ENCODE results near the gene IQCE. TPM values are rescaled to one million over a fixed set of nuclear protein-coding genes. Genes with fewer than 3 reads are reported as not detected.

IQCE gene
- total and polyA plus RNA-seq, 4 experiments from 2014 or later = 0.81 to 9.4 (median 5.9) TPM

- Histone ChIP-seq H3K36me3 (ENCODE audit: insufficient read depth, low read length) (no peaks in the 10 kb centered on the region), H3K4me1 (ENCODE audit: insufficient read depth, low read length) (no peaks in the 10 kb centered on the region), H3K4me3 (ENCODE audit: low read length in 2 of 2) (no peak overlapping the region), H3K27ac (ENCODE audit: low read depth, low read length) (no peak overlapping the region), H3K9me3 (ENCODE audit: control insufficient read depth in 1 of 2, low read length in 2 of 2) (no peaks in the 10 kb centered on the region), H3K27me3 (ENCODE audit: insufficient read depth, low read length) (no peaks in the 10 kb centered on the region)
- Mint-ChIP-seq H3K27me3 (no peaks in the 10 kb centered on the region), H3K36me3 (peaks cover 10 to 11% of the 10 kb centered on the region in 2 donors), H3K9me3 (peaks cover 0 to 2% (median 0%) of the 10 kb centered on the region in 8 donors), H3K4me1 (no peaks in the 10 kb centered on the region), H3K27ac (no peak overlapping the region), H3K4me3 (no peak overlapping the region)
- ChIA-PET CTCF (ENCODE audit: partially characterized antibody) (interaction anchor here (0.9 kb wide), 1 partner anchor 150 kb away, joined by 3 read pairs; no protein-coding TSS in a partner anchor), POLR2A (ENCODE audit: partially characterized antibody) (no interaction called here)
- intact Hi-C loops (cut with micrococcal nuclease) = no loop called here
- DNase-seq = no peak
Measured at GRCh38 chr7:2601907-2602306, 43.1 kb downstream of the IQCE start.

DNA sequence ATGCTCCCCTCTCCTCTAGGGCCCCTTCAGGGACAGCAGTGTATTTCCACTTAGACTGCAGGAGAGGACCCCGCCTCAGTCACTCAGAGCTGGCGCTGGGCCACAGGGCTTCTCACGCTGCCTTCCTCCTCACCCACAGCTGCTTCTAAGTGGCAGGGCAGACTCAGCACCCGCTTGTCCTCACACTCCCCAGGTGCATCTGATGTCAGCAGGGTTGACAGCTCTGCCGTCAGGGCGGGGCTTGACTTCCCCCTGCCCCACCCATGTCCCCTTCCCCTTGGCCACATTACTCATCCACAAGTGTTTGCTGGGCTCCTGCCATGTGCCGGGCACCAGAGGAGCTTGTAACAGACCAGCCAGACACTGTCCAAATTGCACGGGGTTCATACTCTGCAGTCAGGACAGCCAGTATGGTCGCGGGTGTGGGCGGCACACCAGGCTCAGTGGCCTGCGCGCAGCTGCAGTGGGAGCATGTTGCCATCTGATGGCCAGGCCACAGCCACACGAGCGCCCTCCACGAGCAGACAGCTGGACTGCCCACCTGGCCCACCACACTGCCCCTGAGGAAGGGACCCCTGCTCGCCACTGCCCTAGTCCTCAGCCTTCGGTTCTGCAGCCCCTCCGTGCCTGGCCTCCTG lies 43.7 kb downstream of the IQCE start:
- no peaks in the 10 kb centered on the region for H3K9me3 ChIP-seq (ENCODE audit: control insufficient read depth in 1 of 2, low read length in 2 of 2)
- peaks cover 8 to 10% of the 10 kb centered on the region in 2 donors for H3K36me3 Mint-ChIP-seq
- no peak overlapping the region for H3K27ac Mint-ChIP-seq
- peaks cover 0 to 1% (median 0%) of the 10 kb centered on the region in 4 donors for H3K4me1 Mint-ChIP-seq
- DNase-seq = no peak
- H3K27me3 ChIP-seq (ENCODE audit: insufficient read depth, low read length) = no peaks in the 10 kb centered on the region
- peaks cover 0 to 2% (median 0%) of the 10 kb centered on the region in 8 donors for H3K9me3 Mint-ChIP-seq
- H3K27ac ChIP-seq (ENCODE audit: low read depth, low read length) = no peak overlapping the region
- no peaks in the 10 kb centered on the region for H3K27me3 Mint-ChIP-seq
- H3K36me3 ChIP-seq (ENCODE audit: insufficient read depth, low read length) = no peaks in the 10 kb centered on the region
- H3K4me3 ChIP-seq (ENCODE audit: low read length in 2 of 2) = no peak overlapping the region
- ChIA-PET CTCF (ENCODE audit: partially characterized antibody) (interaction anchor here (0.9 kb wide), 1 partner anchor 151 kb away, joined by 3 read pairs; no protein-coding TSS in a partner anchor), POLR2A (ENCODE audit: partially characterized antibody) (no interaction called here)
- H3K4me3 Mint-ChIP-seq = no peak overlapping the region
- no peaks in the 10 kb centered on the region for H3K4me1 ChIP-seq (ENCODE audit: insufficient read depth, low read length)
- intact Hi-C loops (cut with micrococcal nuclease) = no loop called here

- H3K4me3 Mint-ChIP-seq = no peak overlapping the region
- POLR2A ChIA-PET (ENCODE audit: partially characterized antibody) = no interaction called here
- H3K36me3 ChIP-seq (ENCODE audit: insufficient read depth, low read length) = no peaks in the 10 kb centered on the region
- H3K27ac ChIP-seq (ENCODE audit: low read depth, low read length) = no peak overlapping the region
- H3K36me3 Mint-ChIP-seq = peaks cover 8 to 10% of the 10 kb centered on the region in 2 donors
- H3K27me3 Mint-ChIP-seq = no peaks in the 10 kb centered on the region
- H3K4me1 ChIP-seq (ENCODE audit: insufficient read depth, low read length) = no peaks in the 10 kb centered on the region
- intact Hi-C loops (cut with micrococcal nuclease) = no loop called here
- H3K9me3 Mint-ChIP-seq = peaks cover 0 to 2% (median 0%) of the 10 kb centered on the region in 8 donors
- H3K9me3 ChIP-seq (ENCODE audit: control insufficient read depth in 1 of 2, low read length in 2 of 2) = no peaks in the 10 kb centered on the region
- H3K27me3 ChIP-seq (ENCODE audit: insufficient read depth, low read length) = no peaks in the 10 kb centered on the region
- H3K27ac Mint-ChIP-seq = peak overlapping the region in 1 of 7 donors; percentile 53
- peaks cover 0 to 5% (median 2%) of the 10 kb centered on the region in 4 donors for H3K4me1 Mint-ChIP-seq
- CTCF ChIA-PET (ENCODE audit: partially characterized antibody) = no interaction called here
- H3K4me3 ChIP-seq (ENCODE audit: low read length in 2 of 2) = no peak overlapping the region
- no peak for DNase-seq
Measured at GRCh38 chr7:2603044-2603965, 44.5 kb downstream of the IQCE start.

GRCh38 chr7:2604608-2605174 lies 45.9 kb downstream of the IQCE start:
- Mint-ChIP-seq H3K4me3 (no peak overlapping the region), H3K9me3 (peaks cover 0 to 2% (median 0%) of the 10 kb centered on the region in 8 donors), H3K4me1 (peaks cover 0 to 5% (median 3%) of the 10 kb centered on the region in 4 donors), H3K36me3 (peaks cover 5 to 8% of the 10 kb centered on the region in 2 donors), H3K27ac (no peak overlapping the region), H3K27me3 (no peaks in the 10 kb centered on the region)
- intact Hi-C loops (cut with micrococcal nuclease) = no loop called here
- DNase-seq = no peak
- Histone ChIP-seq H3K4me3 (ENCODE audit: low read length in 2 of 2) (no peak overlapping the region), H3K9me3 (ENCODE audit: control insufficient read depth in 1 of 2, low read length in 2 of 2) (no peaks in the 10 kb centered on the region), H3K4me1 (ENCODE audit: insufficient read depth, low read length) (no peaks in the 10 kb centered on the region), H3K36me3 (ENCODE audit: insufficient read depth, low read length) (no peaks in the 10 kb centered on the region), H3K27me3 (ENCODE audit: insufficient read depth, low read length) (no peaks in the 10 kb centered on the region), H3K27ac (ENCODE audit: low read depth, low read length) (no peak overlapping the region)
- ChIA-PET CTCF (ENCODE audit: partially characterized antibody) (no interaction called here), POLR2A (ENCODE audit: partially characterized antibody) (no interaction called here)

- CTCF ChIA-PET (ENCODE audit: partially characterized antibody) = no interaction called here
- intact Hi-C loops (cut with micrococcal nuclease) = no loop called here
Measured at GRCh38 chr7:2605608-2606538, 47.1 kb downstream of the IQCE start.

GRCh38 chr7:2606539-2606936 lies 47.8 kb downstream of the IQCE start:
- no peaks in the 10 kb centered on the region for H3K4me1 ChIP-seq (ENCODE audit: insufficient read depth, low read length)
- Mint-ChIP-seq H3K9me3 (peaks cover 0 to 2% (median 0%) of the 10 kb centered on the region in 8 donors), H3K4me3 (no peak overlapping the region), H3K36me3 (peaks cover 0 to 1% of the 10 kb centered on the region in 2 donors), H3K27ac (no peak overlapping the region), H3K4me1 (peaks cover 0 to 8% (median 3%) of the 10 kb centered on the region in 4 donors), H3K27me3 (no peaks in the 10 kb centered on the region)
- DNase-seq = no peak
- POLR2A ChIA-PET (ENCODE audit: partially characterized antibody) = no interaction called here
- no peaks in the 10 kb centered on the region for H3K9me3 ChIP-seq (ENCODE audit: control insufficient read depth in 1 of 2, low read length in 2 of 2)
- no peaks in the 10 kb centered on the region for H3K27me3 ChIP-seq (ENCODE audit: insufficient read depth, low read length)
- H3K36me3 ChIP-seq (ENCODE audit: insufficient read depth, low read length) = no peaks in the 10 kb centered on the region
- no peak overlapping the region for H3K4me3 ChIP-seq (ENCODE audit: low read length in 2 of 2)
- CTCF ChIA-PET (ENCODE audit: partially characterized antibody) = no interaction called here
- intact Hi-C loops (cut with micrococcal nuclease) = no loop called here
- no peak overlapping the region for H3K27ac ChIP-seq (ENCODE audit: low read depth, low read length)

More at GRCh38 chr7:2605608-2606538, 47.1 kb downstream of the IQCE start:
- Mint-ChIP-seq H3K4me1 (peaks cover 0 to 8% (median 3%) of the 10 kb centered on the region in 4 donors), H3K36me3 (peaks cover 0 to 1% of the 10 kb centered on the region in 2 donors), H3K9me3 (peaks cover 0 to 2% (median 0%) of the 10 kb centered on the region in 8 donors), H3K4me3 (no peak overlapping the region), H3K27ac (no peak overlapping the region), H3K27me3 (no peaks in the 10 kb centered on the region)
- DNase-seq = no peak
- Histone ChIP-seq H3K27me3 (ENCODE audit: insufficient read depth, low read length) (no peaks in the 10 kb centered on the region), H3K36me3 (ENCODE audit: insufficient read depth, low read length) (no peaks in the 10 kb centered on the region), H3K4me3 (ENCODE audit: low read length in 2 of 2) (no peak overlapping the region), H3K9me3 (ENCODE audit: control insufficient read depth in 1 of 2, low read length in 2 of 2) (no peaks in the 10 kb centered on the region), H3K27ac (ENCODE audit: low read depth, low read length) (no peak overlapping the region), H3K4me1 (ENCODE audit: insufficient read depth, low read length) (no peaks in the 10 kb centered on the region)
- POLR2A ChIA-PET (ENCODE audit: partially characterized antibody) = no interaction called here

Measured in CD4-positive, alpha-beta memory T cell (primary cell).